GM23338 (cell line): Measurements from ENCODE around the gene ALG14. TPM values are rescaled to one million over a fixed set of nuclear protein-coding genes. Genes with fewer than 3 reads are reported as not detected.
A peak's percentile ranks its signal among the peaks of the same experiment; 100 is the strongest.

Experiments used
- ATAC-seq: fragments of 200-7000 bp; cut with Tn5 transposase; 3 replicates; pipeline ENCODE4 v1.9.1; 2020
- DNase-seq: peaks from one replicate; pipeline ENCODE4 v3.0.0-alpha.2; 2015; ENCODE audit warnings: low spot score
- H2AFZ ChIP-seq: fragments of 200-600 bp; sonication (generic); 2 replicates; pipeline ENCODE4 v1.8.0; 2016; ENCODE audit warnings: antibody characterized with exemption, mild to moderate bottlenecking, moderate library complexity
- H3F3A ChIP-seq: fragments of 200-600 bp; sonication (generic); replicated peaks from 2 replicates; pipeline ENCODE4 v1.8.0; 2017; ENCODE audit warnings: antibody characterized with exemption, mixed run types, low read depth
- H3K27ac ChIP-seq: fragments of 200-600 bp; sonication (generic); 2 replicates; pipeline ENCODE4 v1.6.1; 2016; ENCODE audit warnings: low read depth
- H3K27me3 ChIP-seq: fragments of 200-600 bp; sonication (generic); 2 replicates; pipeline ENCODE4 v1.8.0; 2016; ENCODE audit warnings: mild to moderate bottlenecking, mixed run types, moderate library complexity; ENCODE audit not compliant: insufficient read depth
- H3K36me3 ChIP-seq: fragments of 200-600 bp; sonication (generic); 2 replicates; pipeline ENCODE4 v1.8.0; 2016; ENCODE audit warnings: mild to moderate bottlenecking; ENCODE audit not compliant: insufficient read depth
- H3K4me1 ChIP-seq: fragments of 200-600 bp; sonication (generic); 2 replicates; pipeline ENCODE4 v1.8.0; 2016; ENCODE audit warnings: mild to moderate bottlenecking, moderate library complexity; ENCODE audit not compliant: insufficient read depth
- H3K4me2 ChIP-seq: fragments of 200-600 bp; sonication (generic); 2 replicates; pipeline ENCODE4 v1.7.1; 2017; ENCODE audit warnings: mixed run types
- H3K4me3 ChIP-seq: fragments of 200-600 bp; sonication (generic); 2 replicates; pipeline ENCODE4 v1.6.1; 2016; ENCODE audit warnings: mixed run types
- H3K79me2 ChIP-seq: fragments of 200-600 bp; sonication (generic); replicated peaks from 2 replicates; pipeline ENCODE4 v1.8.0; 2017; ENCODE audit warnings: mild to moderate bottlenecking; ENCODE audit not compliant: insufficient read depth
- H3K9me2 ChIP-seq: fragments of 200-600 bp; sonication (generic); 2 replicates; pipeline ENCODE4 v1.8.0; 2017; ENCODE audit not compliant: insufficient read depth
- H4K20me1 ChIP-seq: fragments of 200-600 bp; sonication (generic); replicated peaks from 2 replicates; pipeline ENCODE4 v1.8.0; 2017; ENCODE audit warnings: mild to moderate bottlenecking; ENCODE audit not compliant: insufficient read depth
- H3K27ac Mint-ChIP-seq: 2 replicates; pipeline ENCODE4 v1.8.0; 2020; ENCODE audit warnings: inconsistent platforms, mild to moderate bottlenecking, moderate library complexity, mixed read lengths
- H3K27me3 Mint-ChIP-seq: 3 replicates; pipeline ENCODE4 v1.8.0; 2022; ENCODE audit warnings: low read depth, mild to moderate bottlenecking, moderate library complexity, mixed read lengths, inconsistent platforms; ENCODE audit not compliant: insufficient read depth, poor library complexity
- H3K36me3 Mint-ChIP-seq: 3 replicates; pipeline ENCODE4 v1.8.0; 2021; ENCODE audit warnings: low read depth, mild to moderate bottlenecking, inconsistent platforms, moderate library complexity, mixed read lengths
- H3K4me1 Mint-ChIP-seq: 3 replicates; pipeline ENCODE4 v1.8.0; 2020; ENCODE audit warnings: mild to moderate bottlenecking, inconsistent platforms, mixed read lengths
- H3K4me3 Mint-ChIP-seq: 3 replicates; pipeline ENCODE4 v1.8.0; 2021; ENCODE audit warnings: moderate library complexity, mild to moderate bottlenecking, inconsistent platforms, mixed read lengths
- H3K9me3 Mint-ChIP-seq: 3 replicates; pipeline ENCODE4 v1.8.0; 2020; ENCODE audit warnings: moderate library complexity, mild to moderate bottlenecking, inconsistent platforms, mixed read lengths
- CREB1 ChIP-seq: fragments of 250-450 bp; sonication (Bioruptor Pico); IDR thresholded peaks from 2 replicates; pipeline ENCODE4 v1.5.0; 2020; ENCODE audit warnings: low read depth, mild to moderate bottlenecking, moderate library complexity
- EZH2 ChIP-seq: fragments of 200-600 bp; sonication (generic); IDR thresholded peaks from one replicate; pipeline ENCODE4 v1.8.0; 2017; ENCODE audit warnings: antibody characterized with exemption, mild to moderate bottlenecking, low read depth; ENCODE audit not compliant: unreplicated experiment
- JUNB ChIP-seq: IDR thresholded peaks from one replicate; pipeline ENCODE4 v1.6.1; 2016; ENCODE audit warnings: antibody characterized with exemption; ENCODE audit not compliant: unreplicated experiment
- NANOG ChIP-seq: IDR thresholded peaks from 2 replicates; pipeline ENCODE4 v1.6.1; 2016; ENCODE audit warnings: antibody characterized with exemption, borderline replicate concordance
- POLR2AphosphoS5 ChIP-seq: IDR thresholded peaks from 2 replicates; pipeline ENCODE4 v1.6.1; 2016; ENCODE audit warnings: antibody characterized with exemption, low read depth
- STAT1 ChIP-seq: IDR thresholded peaks from one replicate; pipeline ENCODE4 v1.6.1; 2016; ENCODE audit warnings: antibody characterized with exemption; ENCODE audit not compliant: unreplicated experiment
- ZNF114 ChIP-seq: fragments of 250-450 bp; sonication (Bioruptor Pico); IDR thresholded peaks from 2 replicates; pipeline ENCODE4 v1.5.0; 2020; ENCODE audit warnings: mild to moderate bottlenecking, moderate library complexity
- ZNF331 ChIP-seq: fragments of 250-450 bp; sonication (Bioruptor Pico); IDR thresholded peaks from 2 replicates; pipeline ENCODE4 v1.5.0; 2020; ENCODE audit warnings: low read depth, mild to moderate bottlenecking, moderate library complexity
- polyA plus RNA-seq: library from polyadenylated mRNA; unstranded; fragments of >200 nt; fragmentation: Nextera tagmentation; extraction: Ambion mirVana; gene quantifications from 2 replicates; pipeline ENCODE4 v1.2.1, GENCODE V29; 2016
- total RNA-seq: library from RNA; depleted of rRNA; stranded (reverse); fragments of >200 nt; shearing (Covaris generic); gene quantifications from 2 replicates; pipeline ENCODE4 v1.2.3, GENCODE V29; 2014
- TF ChIP-seq, protein P1 (sequence below): fragments of 250-450 bp; sonication (Bioruptor Pico); IDR thresholded peaks from 2 replicates; pipeline ENCODE4 v1.5.0; 2020; ENCODE audit warnings: mild to moderate bottlenecking, moderate library complexity
- TF ChIP-seq, protein P2 (sequence below): IDR thresholded peaks from 2 replicates; pipeline ENCODE4 v1.6.1; 2016; ENCODE audit warnings: antibody characterized with exemption
- TF ChIP-seq, protein P3 (sequence below), 2 experiments: fragments of 200-600 bp in 1 of 2; sonication (generic) in 1 of 2; conservative IDR thresholded peaks; 2 replicates each; pipeline versions ENCODE4 v1.5.1 to v1.6.1; 2016 to 2017; ENCODE audit warnings: antibody characterized with exemption in 2 of 2, low read depth in 2 of 2, mild to moderate bottlenecking in 2 of 2, moderate library complexity in 1 of 2
- TF ChIP-seq, protein P4 (sequence below): IDR thresholded peaks from one replicate; pipeline ENCODE4 v1.6.1; 2018; ENCODE audit warnings: antibody characterized with exemption; ENCODE audit not compliant: unreplicated experiment

Gene ALG14
- total and polyA plus RNA-seq, 2 experiments from 2014 or later, result 0.42 to 2.8 TPM

DNA sequence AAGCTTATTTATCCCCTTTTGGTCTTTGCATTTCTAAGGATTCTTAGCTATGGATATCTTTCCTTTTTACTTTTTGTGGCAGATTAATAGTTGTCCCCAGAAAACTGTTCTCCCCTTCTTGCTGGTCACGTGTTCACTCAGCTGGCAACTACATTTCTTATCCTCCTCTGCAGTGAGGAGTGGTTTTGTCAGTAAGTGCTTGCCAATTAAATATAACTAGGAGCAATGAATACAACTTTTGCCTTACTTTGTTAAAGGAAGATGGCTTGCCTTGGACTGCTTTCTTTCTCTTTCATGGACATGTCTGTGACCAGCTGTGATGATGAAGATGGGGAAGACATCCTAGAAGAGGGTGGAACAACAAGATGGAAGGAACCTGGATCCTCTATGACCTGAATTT is 15.6 kb upstream of the ALG14 start:
- no peak overlapping the region for H3K27ac ChIP-seq
- Mint-ChIP-seq H3K4me3 (no peak overlapping the region), H3K36me3 (no peaks in the 10 kb centered on the region; the same call in 2 of the 3 replicates), H3K27ac (no peak overlapping the region), H3K9me3 (peaks cover 8% of the 10 kb centered on the region; the same call in 1 of the 3 replicates), H3K4me1 (peaks cover 22% of the 10 kb centered on the region), H3K27me3 (peaks cover 4% of the 10 kb centered on the region)
- H3K36me3 ChIP-seq, result no peaks in the 10 kb centered on the region
- 0 out of 2 replicates have a peak, but pooled peaks cover 4% of the 10 kb centered on the region for H3F3A ChIP-seq
- H3K4me3 ChIP-seq, result no peak overlapping the region
- peaks cover 20% of the 10 kb centered on the region for H3K4me1 ChIP-seq
- H3K9me2 ChIP-seq, result 0 out of 2 replicates have a peak, but pooled peaks cover 5% of the 10 kb centered on the region
- TF ChIP-seq ZNF114 (CRISPR knock-in tag) (no peak), POLR2AphosphoS5 (no peak), CREB1 (CRISPR knock-in tag) (no peak), STAT1 (no peak), EZH2 (no peak), NANOG (no peak), JUNB (no peak), ZNF331 (CRISPR knock-in tag) (no peak)
- TF ChIP-seq, protein P1, sequence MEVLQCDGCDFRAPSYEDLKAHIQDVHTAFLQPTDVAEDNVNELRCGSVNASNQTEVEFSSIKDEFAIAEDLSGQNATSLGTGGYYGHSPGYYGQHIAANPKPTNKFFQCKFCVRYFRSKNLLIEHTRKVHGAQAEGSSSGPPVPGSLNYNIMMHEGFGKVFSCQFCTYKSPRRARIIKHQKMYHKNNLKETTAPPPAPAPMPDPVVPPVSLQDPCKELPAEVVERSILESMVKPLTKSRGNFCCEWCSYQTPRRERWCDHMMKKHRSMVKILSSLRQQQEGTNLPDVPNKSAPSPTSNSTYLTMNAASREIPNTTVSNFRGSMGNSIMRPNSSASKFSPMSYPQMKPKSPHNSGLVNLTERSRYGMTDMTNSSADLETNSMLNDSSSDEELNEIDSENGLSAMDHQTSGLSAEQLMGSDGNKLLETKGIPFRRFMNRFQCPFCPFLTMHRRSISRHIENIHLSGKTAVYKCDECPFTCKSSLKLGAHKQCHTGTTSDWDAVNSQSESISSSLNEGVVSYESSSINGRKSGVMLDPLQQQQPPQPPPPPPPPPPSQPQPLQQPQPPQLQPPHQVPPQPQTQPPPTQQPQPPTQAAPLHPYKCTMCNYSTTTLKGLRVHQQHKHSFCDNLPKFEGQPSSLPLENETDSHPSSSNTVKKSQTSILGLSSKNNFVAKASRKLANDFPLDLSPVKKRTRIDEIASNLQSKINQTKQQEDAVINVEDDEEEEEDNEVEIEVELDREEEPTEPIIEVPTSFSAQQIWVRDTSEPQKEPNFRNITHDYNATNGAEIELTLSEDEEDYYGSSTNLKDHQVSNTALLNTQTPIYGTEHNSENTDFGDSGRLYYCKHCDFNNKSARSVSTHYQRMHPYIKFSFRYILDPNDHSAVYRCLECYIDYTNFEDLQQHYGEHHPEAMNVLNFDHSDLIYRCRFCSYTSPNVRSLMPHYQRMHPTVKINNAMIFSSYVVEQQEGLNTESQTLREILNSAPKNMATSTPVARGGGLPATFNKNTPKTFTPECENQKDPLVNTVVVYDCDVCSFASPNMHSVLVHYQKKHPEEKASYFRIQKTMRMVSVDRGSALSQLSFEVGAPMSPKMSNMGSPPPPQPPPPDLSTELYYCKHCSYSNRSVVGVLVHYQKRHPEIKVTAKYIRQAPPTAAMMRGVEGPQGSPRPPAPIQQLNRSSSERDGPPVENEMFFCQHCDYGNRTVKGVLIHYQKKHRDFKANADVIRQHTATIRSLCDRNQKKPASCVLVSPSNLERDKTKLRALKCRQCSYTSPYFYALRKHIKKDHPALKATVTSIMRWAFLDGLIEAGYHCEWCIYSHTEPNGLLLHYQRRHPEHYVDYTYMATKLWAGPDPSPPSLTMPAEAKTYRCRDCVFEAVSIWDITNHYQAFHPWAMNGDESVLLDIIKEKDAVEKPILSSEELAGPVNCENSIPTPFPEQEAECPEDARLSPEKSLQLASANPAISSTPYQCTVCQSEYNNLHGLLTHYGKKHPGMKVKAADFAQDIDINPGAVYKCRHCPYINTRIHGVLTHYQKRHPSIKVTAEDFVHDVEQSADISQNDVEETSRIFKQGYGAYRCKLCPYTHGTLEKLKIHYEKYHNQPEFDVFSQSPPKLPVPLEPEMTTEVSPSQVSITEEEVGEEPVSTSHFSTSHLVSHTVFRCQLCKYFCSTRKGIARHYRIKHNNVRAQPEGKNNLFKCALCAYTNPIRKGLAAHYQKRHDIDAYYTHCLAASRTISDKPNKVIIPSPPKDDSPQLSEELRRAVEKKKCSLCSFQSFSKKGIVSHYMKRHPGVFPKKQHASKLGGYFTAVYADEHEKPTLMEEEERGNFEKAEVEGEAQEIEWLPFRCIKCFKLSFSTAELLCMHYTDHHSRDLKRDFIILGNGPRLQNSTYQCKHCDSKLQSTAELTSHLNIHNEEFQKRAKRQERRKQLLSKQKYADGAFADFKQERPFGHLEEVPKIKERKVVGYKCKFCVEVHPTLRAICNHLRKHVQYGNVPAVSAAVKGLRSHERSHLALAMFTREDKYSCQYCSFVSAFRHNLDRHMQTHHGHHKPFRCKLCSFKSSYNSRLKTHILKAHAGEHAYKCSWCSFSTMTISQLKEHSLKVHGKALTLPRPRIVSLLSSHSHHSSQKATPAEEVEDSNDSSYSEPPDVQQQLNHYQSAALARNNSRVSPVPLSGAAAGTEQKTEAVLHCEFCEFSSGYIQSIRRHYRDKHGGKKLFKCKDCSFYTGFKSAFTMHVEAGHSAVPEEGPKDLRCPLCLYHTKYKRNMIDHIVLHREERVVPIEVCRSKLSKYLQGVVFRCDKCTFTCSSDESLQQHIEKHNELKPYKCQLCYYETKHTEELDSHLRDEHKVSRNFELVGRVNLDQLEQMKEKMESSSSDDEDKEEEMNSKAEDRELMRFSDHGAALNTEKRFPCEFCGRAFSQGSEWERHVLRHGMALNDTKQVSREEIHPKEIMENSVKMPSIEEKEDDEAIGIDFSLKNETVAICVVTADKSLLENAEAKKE, result no peak
- TF ChIP-seq, protein P2, sequence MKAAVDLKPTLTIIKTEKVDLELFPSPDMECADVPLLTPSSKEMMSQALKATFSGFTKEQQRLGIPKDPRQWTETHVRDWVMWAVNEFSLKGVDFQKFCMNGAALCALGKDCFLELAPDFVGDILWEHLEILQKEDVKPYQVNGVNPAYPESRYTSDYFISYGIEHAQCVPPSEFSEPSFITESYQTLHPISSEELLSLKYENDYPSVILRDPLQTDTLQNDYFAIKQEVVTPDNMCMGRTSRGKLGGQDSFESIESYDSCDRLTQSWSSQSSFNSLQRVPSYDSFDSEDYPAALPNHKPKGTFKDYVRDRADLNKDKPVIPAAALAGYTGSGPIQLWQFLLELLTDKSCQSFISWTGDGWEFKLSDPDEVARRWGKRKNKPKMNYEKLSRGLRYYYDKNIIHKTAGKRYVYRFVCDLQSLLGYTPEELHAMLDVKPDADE, result no peak
- TF ChIP-seq, protein P3, sequence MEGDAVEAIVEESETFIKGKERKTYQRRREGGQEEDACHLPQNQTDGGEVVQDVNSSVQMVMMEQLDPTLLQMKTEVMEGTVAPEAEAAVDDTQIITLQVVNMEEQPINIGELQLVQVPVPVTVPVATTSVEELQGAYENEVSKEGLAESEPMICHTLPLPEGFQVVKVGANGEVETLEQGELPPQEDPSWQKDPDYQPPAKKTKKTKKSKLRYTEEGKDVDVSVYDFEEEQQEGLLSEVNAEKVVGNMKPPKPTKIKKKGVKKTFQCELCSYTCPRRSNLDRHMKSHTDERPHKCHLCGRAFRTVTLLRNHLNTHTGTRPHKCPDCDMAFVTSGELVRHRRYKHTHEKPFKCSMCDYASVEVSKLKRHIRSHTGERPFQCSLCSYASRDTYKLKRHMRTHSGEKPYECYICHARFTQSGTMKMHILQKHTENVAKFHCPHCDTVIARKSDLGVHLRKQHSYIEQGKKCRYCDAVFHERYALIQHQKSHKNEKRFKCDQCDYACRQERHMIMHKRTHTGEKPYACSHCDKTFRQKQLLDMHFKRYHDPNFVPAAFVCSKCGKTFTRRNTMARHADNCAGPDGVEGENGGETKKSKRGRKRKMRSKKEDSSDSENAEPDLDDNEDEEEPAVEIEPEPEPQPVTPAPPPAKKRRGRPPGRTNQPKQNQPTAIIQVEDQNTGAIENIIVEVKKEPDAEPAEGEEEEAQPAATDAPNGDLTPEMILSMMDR (conservative IDR thresholded peaks at IDR 0.05; ENCODE audit: low read depth in 2 of 2), result no peak
- TF ChIP-seq, protein P4, sequence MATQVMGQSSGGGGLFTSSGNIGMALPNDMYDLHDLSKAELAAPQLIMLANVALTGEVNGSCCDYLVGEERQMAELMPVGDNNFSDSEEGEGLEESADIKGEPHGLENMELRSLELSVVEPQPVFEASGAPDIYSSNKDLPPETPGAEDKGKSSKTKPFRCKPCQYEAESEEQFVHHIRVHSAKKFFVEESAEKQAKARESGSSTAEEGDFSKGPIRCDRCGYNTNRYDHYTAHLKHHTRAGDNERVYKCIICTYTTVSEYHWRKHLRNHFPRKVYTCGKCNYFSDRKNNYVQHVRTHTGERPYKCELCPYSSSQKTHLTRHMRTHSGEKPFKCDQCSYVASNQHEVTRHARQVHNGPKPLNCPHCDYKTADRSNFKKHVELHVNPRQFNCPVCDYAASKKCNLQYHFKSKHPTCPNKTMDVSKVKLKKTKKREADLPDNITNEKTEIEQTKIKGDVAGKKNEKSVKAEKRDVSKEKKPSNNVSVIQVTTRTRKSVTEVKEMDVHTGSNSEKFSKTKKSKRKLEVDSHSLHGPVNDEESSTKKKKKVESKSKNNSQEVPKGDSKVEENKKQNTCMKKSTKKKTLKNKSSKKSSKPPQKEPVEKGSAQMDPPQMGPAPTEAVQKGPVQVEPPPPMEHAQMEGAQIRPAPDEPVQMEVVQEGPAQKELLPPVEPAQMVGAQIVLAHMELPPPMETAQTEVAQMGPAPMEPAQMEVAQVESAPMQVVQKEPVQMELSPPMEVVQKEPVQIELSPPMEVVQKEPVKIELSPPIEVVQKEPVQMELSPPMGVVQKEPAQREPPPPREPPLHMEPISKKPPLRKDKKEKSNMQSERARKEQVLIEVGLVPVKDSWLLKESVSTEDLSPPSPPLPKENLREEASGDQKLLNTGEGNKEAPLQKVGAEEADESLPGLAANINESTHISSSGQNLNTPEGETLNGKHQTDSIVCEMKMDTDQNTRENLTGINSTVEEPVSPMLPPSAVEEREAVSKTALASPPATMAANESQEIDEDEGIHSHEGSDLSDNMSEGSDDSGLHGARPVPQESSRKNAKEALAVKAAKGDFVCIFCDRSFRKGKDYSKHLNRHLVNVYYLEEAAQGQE, result no peak
- DNase-seq, result no peak
- no peak overlapping the region for H3K4me2 ChIP-seq
- ATAC-seq, result no peak
- no peaks in the 10 kb centered on the region for H3K79me2 ChIP-seq
- H3K27me3 ChIP-seq, result no peaks in the 10 kb centered on the region
- peak overlapping the region; percentile 23; the same call in 1 of the 2 replicates for H2AFZ ChIP-seq
- no peaks in the 10 kb centered on the region for H4K20me1 ChIP-seq
